Activated T-cell treated with anti-CD3 and anti-CD28 coated beads, Interleukin-2, amount 50 U/mL, for 1 hour (primary cell): ENCODE measurements around the gene PYGO2.

Experiments
- DNase-seq: peaks from one replicate; pipeline ENCODE4 v3.0.0-alpha.2; 2020

Gene PYGO2

DNA sequence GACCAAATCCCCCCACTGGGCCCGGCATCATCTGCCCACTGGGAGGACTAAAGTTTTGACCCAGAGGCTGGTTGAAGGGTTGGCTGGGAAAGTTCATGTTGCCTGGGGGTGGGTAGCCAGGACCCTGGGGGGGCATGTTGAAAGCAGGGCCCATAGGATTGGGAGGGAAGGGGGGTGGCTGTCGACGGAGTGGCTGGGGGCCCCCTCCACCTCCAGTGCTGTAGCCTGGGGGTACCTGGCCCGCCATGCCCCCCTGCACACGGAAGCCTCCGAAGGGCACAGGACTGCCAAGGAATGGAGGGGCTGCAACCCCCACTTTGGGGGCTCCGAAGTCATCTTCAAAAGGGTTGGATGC, 2.2 kb downstream of the PYGO2 start:
- DNase-seq, result no peak

- peak; percentile 18 for DNase-seq
These were observed 2.7 kb downstream of the PYGO2 start for GRCh38 chr1:154958681-154959425.

- no peak for DNase-seq
These were observed 3.5 kb downstream of the PYGO2 start for GRCh38 chr1:154958036-154958435.

DNA sequence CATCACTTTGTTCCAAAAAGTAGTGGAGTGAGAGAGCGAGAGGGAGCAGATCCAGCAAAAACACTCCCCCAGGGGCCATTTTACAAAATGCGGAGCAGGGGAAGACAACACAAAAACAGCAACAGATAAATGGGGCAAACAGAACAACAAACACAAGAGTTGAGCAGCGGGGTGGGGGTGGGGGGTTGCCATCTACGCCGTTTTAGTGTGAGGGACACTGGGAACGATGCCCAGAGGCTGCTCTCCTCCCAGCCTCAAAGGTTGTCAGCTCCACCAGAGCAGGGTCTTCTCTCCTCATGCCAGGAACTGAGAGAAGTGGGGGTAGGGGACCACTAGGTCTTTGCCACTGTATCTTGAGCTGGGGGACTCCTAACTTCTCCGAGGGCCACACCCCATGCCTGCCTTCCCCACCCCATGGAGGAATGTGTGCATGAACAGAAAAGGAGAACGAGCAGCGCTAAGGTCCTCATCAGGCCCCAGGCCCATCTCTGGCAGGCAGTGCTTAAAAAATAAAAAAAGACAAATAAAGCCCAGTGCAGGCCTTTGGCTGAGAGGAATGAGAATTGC, 4.4 kb downstream of the PYGO2 start:
- peak; percentile 17 for DNase-seq

DNA sequence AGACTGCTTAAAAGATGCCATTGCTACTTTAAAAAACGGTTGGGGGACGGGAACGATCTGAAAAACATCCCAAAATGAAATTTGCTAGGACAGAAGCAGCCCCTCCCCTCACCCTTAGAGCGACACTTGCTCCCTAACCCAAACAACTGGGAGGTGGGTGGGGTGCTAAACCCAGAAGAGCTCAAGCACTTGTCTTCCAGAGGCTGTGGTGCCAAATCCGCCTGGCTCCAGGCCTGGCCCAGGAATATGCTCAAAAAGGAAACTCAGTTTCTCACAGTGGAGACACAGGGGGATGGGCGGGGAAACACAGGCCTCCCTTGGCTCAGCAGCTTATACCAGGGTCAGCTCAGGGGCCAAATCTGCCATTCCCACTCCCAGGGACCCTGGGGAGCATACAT, 5.0 kb downstream of the PYGO2 start:
- DNase-seq, result peak; percentile 18

- DNase-seq, result peak; percentile 69
These were observed 5.7 kb downstream of the PYGO2 start, which contains the start of gene PBXIP1 for GRCh38 chr1:154955718-154956543. TSS of gene PBXIP1 (minus strand) at chr1:154956099. CDS start at chr1:154953721, 2,378 bp downstream.

DNA sequence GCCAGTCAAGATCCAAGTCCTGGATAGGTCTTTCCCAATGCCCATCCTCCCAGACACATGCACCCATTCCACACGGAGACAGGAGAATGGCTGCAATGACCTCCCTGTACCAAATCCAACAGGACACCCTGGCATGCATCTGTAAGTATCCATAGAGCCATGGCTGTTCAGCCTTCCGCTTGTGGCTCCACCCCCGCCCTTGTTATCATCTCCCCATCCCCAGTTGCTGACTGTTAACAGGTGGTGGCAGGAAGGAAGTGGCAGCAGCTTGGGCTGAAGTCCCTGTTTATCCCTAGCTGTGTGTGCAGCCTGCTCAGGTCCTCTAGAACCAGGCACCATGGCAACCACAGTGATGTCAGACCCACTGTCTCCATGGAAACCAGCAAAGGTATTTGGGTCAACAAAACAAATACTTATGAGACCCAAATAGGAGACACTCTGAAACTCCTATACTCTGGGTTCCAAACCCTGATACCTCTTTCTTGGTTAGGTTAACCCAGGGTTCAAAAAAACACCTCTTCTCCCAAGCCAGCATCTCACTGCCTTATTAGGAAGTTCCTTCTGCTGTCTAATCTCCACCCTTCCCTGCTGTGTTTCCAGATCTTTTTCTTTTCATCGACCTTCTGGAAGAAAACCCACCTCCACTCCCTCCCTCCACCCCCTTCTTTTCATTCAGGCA, 6.4 kb downstream of the PYGO2 start:
- peak; percentile 88 for DNase-seq

DNA sequence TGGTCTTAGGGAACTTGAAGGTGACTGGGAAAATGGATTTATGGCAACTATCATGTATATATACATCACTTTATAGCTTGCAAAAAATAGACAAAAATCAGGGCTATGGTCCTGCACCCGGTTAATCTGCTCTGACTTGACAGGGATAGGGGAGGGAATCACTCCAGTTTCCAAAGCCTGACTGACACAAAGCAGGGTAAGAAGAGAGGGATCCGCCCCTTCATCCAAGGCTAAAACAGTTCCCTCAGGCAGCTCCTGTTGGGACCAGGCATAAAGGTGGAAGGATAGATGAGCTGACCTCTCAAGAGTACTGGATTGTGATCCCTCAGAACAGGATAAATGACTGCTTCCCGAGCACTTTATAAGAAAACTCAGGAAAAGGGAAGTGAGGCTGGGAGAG, 7.0 kb downstream of the PYGO2 start:
- no peak for DNase-seq

GRCh38 chr1:154953611-154954038, 8.0 kb downstream of the PYGO2 start:
- no peak for DNase-seq

GRCh38 chr1:154952664-154953063, 8.9 kb downstream of the PYGO2 start:
- no peak for DNase-seq

- peak; percentile 68 for DNase-seq
These were observed 9.5 kb downstream of the PYGO2 start for GRCh38 chr1:154951901-154952657.

DNA sequence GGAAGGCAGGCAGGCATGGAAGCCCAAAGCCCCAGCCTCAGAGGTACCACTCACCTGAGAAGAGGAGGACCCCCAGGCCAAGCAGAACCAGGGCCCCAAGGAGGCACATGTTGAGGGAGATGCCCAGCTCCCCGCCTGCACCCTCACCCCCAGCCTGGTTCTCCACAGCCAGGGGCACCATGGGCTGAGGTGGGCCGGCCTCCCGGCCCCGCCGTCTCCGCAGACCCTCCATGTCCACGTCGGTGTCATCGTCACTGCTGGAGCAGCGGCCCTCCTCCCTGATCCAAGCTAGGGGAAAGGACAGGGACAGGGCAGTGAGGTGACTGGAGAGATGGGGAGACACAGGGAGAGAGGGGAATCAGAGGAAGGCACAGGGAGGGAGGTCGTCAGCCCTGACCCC, 13.5 kb downstream of the PYGO2 start:
- no peak for DNase-seq

- no peak for DNase-seq
These were observed 15.4 kb downstream of the PYGO2 start for GRCh38 chr1:154945962-154946850.

- DNase-seq, result no peak
These were observed 16.2 kb downstream of the PYGO2 start for GRCh38 chr1:154945160-154945961.

GRCh38 chr1:154944401-154945159, 17.0 kb downstream of the PYGO2 start:
- no peak for DNase-seq

- peak; percentile 51 for DNase-seq
These were observed 17.8 kb downstream of the PYGO2 start for GRCh38 chr1:154943649-154944400.

GRCh38 chr1:154941333-154942013, 20.1 kb downstream of the PYGO2 start:
- DNase-seq, result no peak

DNA sequence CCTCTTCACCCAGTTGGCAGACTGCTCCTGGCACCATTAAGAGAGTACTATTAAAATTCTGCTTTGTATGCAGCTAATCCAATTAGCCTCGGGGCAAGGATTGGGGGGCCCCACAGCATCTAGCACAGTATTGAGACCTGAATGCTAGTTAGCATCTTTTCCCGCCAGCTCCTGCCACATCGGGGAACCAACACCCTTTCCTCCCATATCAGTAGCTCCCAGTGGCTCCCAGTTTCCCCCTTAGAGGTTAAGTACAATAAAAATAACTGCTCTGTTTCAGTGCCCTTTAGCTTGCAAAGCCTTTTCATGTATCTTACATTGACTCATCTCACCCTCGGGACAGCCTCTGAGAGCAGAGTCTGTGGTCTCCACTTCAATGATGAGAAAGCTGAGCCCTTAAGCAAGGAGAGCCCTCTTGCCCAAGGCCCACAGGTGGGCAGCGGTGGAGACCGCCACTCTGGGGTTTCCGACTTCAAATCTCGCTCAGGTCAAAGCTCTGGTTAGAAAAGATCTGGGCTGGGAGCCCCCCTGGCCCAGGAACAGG, 20.9 kb downstream of the PYGO2 start:
- DNase-seq, result no peak
